HFFc6 (cell line): ENCODE data around the gene MRPL2. TPM values are rescaled to one million over a fixed set of nuclear protein-coding genes. Genes with fewer than 3 reads are reported as not detected.

Experiments
- DNase-seq: peaks from one replicate; pipeline ENCODE4 v3.0.0-alpha.2; 2018
- H3K27ac Mint-ChIP-seq: 2 replicates; pipeline ENCODE4 v1.8.0; 2020; ENCODE audit warnings: mild to moderate bottlenecking, mixed read lengths
- H3K27me3 Mint-ChIP-seq: 2 replicates; pipeline ENCODE4 v1.8.0; 2021; ENCODE audit warnings: mild to moderate bottlenecking, moderate library complexity, mixed read lengths; ENCODE audit not compliant: insufficient read depth
- H3K36me3 Mint-ChIP-seq: 2 replicates; pipeline ENCODE4 v1.8.0; 2021; ENCODE audit warnings: low read depth, mixed read lengths
- H3K4me1 Mint-ChIP-seq: 2 replicates; pipeline ENCODE4 v1.8.0; 2020; ENCODE audit warnings: low read depth, mixed read lengths
- H3K4me3 Mint-ChIP-seq: 2 replicates; pipeline ENCODE4 v1.8.0; 2020; ENCODE audit warnings: mild to moderate bottlenecking, moderate library complexity, mixed read lengths
- H3K9me3 Mint-ChIP-seq: 2 replicates; pipeline ENCODE4 v1.8.0; 2020; ENCODE audit warnings: mild to moderate bottlenecking, mixed read lengths
- total RNA-seq, 6 experiments: library from RNA; stranded (reverse); fragmentation: NEBNext Ultra II Directional; extraction: Animal tissue kit (Norgen Biotek cat#: 25700); gene quantifications; 2 replicates in 1 of 6; 3 replicates in 5 of 6; pipeline ENCODE4 v1.2.3, GENCODE V29; 2021
- TF ChIP-seq, protein P1 (sequence below): fragments of 200-600 bp; sonication (generic); IDR thresholded peaks from 2 replicates; pipeline ENCODE4 v1.5.0; 2021; ENCODE audit warnings: antibody characterized with exemption, mild to moderate bottlenecking

The MRPL2 gene
- total RNA-seq, 6 experiments from 2014 or later, result 52.6 to 62.9 (median 58.7) TPM

DNA sequence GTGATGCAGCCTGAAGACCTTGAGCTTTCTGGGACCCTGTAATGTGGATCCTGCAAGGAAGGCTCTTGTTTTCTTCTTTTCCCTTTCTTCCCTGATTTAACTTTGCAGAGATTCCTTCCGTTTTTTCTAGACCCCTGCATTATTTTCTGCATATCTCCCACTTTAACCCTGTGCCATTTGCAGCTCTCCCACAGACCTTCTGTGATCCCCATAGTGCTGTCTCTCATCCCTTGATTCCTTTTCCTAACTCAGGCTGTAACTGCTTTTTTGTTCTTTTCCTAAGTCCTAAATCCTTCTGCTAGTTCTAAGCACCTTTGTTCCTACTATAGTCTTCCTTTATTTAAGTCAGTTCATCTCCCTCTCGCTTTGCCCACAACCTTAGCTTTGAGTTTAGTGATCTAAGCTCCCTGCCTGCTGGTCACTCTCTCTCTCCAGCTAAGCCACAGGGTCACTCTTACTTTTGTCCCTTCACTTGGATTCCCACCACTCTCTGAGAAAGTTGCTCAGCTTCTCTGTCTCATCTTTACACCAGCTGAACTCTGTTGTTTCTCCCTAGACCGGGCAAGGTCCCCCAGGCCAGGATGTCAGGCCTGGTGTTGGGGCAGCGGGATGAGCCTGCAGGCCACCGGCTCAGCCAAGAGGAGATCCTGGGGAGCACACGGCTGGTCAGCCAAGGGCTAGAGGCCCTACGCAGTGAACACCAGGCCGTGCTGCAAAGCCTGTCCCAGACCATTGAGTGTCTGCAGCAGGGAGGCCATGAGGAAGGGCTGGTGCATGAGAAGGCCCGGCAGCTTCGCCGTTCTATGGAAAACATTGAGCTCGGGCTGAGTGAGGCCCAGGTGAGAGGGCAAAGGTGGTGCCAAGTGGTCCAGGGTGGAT lies 1.8 kb upstream of the MRPL2 start:
- Mint-ChIP-seq H3K36me3 (peaks cover 14% of the 10 kb centered on the region), H3K4me3 (peak overlapping the region; percentile 95), H3K27ac (peak overlapping the region; percentile 96), H3K4me1 (peaks cover 41% of the 10 kb centered on the region), H3K27me3 (peaks cover 2% of the 10 kb centered on the region; the same call in 1 of the 2 replicates), H3K9me3 (no peaks in the 10 kb centered on the region)
- DNase-seq, result no peak
- TF ChIP-seq, protein P1, sequence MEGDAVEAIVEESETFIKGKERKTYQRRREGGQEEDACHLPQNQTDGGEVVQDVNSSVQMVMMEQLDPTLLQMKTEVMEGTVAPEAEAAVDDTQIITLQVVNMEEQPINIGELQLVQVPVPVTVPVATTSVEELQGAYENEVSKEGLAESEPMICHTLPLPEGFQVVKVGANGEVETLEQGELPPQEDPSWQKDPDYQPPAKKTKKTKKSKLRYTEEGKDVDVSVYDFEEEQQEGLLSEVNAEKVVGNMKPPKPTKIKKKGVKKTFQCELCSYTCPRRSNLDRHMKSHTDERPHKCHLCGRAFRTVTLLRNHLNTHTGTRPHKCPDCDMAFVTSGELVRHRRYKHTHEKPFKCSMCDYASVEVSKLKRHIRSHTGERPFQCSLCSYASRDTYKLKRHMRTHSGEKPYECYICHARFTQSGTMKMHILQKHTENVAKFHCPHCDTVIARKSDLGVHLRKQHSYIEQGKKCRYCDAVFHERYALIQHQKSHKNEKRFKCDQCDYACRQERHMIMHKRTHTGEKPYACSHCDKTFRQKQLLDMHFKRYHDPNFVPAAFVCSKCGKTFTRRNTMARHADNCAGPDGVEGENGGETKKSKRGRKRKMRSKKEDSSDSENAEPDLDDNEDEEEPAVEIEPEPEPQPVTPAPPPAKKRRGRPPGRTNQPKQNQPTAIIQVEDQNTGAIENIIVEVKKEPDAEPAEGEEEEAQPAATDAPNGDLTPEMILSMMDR, result no peak

DNA sequence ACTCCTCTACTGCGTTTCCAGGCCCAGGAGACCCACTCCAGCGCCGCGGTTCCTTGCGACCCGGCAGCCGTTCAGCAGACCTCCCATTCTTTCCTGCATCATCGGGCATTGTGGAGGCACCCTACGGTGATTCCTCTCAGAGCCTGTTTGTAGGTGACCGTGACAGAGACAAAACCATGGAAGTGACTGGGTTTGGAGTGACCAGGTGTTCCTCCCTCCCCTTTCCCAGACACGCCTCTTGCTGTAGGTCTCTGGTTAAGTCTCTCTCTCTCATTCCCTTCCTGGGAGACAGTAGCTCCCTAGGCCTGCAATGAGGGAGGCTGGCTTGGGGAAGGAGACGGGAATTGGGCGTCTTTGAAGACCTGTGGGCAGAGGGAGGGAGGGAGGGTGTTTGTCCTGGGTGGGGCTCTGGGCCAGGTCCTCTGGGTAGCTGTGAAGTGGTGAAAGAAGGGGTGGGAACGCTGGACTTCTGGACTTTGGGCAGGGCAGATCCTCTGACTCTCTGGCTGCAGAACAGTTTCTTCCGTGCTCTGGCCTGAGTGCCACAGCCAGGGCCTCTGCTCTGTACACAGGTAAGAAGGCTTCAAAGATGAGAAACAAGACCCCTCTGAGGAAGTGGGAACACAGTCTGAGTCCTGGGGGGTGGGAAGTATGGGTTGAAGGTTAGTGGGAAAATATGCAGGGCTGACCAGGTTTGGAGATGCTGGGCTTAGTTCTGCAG lies 960 bp upstream of the MRPL2 start:
- Mint-ChIP-seq H3K4me3 (peak overlapping the region; percentile 95), H3K4me1 (peaks cover 41% of the 10 kb centered on the region), H3K9me3 (no peaks in the 10 kb centered on the region), H3K36me3 (peaks cover 21% of the 10 kb centered on the region), H3K27me3 (peaks cover 2% of the 10 kb centered on the region; the same call in 1 of the 2 replicates), H3K27ac (peak overlapping the region; percentile 96)
- DNase-seq, result no peak
- TF ChIP-seq, protein P1, result no peak

DNA sequence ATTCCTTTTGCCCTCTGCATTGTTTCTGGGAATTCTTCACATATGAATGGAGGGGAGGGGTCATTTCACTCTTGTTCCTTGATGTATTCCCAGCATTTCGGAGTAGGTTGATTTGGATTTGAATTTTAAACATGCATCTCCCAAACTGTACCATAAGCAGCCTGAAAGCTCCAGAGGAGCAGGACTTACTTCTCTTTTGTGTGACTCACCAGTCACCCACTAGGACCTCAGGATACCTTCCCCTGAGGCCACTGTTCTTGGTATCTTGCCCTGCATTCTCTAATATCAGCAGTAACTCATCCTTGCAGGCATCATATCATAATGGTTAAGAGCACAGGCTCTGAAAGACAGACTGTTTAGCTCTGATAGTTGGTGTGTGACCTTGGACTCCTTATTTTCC lies 703 bp downstream of the MRPL2 start:
- H3K36me3 Mint-ChIP-seq, result peaks cover 28% of the 10 kb centered on the region
- no peaks in the 10 kb centered on the region for H3K9me3 Mint-ChIP-seq
- peaks cover 2% of the 10 kb centered on the region; the same call in 1 of the 2 replicates for H3K27me3 Mint-ChIP-seq
- H3K27ac Mint-ChIP-seq, result peak overlapping the region; percentile 96
- H3K4me1 Mint-ChIP-seq, result peaks cover 50% of the 10 kb centered on the region
- no peak for DNase-seq
- H3K4me3 Mint-ChIP-seq, result peak overlapping the region; percentile 95
- TF ChIP-seq, protein P1, result no peak

DNA sequence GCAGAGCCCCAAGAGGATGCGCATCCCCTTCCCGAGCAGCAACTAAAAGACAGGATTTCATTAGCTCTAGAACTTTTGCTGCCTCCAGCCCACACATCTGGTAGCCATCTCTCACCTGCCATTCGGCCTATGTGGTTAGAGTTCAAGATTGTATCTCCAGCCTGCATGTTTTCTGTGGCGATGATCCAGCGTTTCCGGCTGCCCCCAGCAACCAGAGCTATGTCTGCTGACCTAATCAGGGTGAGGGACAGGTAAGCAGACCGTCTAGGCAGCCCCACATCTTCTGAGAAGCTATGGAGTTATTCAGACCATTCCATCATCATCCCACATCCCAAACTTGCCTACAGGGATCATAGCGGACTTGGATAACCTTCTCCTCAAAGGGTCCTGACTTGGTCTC lies 3.3 kb downstream of the MRPL2 start:
- H3K9me3 Mint-ChIP-seq, result no peaks in the 10 kb centered on the region
- H3K4me3 Mint-ChIP-seq, result no peak overlapping the region
- TF ChIP-seq, protein P1, result no peak
- H3K36me3 Mint-ChIP-seq, result peaks cover 46% of the 10 kb centered on the region
- no peak for DNase-seq
- H3K4me1 Mint-ChIP-seq, result peaks cover 56% of the 10 kb centered on the region
- peaks cover 3% of the 10 kb centered on the region for H3K27me3 Mint-ChIP-seq
- H3K27ac Mint-ChIP-seq, result no peak overlapping the region

DNA sequence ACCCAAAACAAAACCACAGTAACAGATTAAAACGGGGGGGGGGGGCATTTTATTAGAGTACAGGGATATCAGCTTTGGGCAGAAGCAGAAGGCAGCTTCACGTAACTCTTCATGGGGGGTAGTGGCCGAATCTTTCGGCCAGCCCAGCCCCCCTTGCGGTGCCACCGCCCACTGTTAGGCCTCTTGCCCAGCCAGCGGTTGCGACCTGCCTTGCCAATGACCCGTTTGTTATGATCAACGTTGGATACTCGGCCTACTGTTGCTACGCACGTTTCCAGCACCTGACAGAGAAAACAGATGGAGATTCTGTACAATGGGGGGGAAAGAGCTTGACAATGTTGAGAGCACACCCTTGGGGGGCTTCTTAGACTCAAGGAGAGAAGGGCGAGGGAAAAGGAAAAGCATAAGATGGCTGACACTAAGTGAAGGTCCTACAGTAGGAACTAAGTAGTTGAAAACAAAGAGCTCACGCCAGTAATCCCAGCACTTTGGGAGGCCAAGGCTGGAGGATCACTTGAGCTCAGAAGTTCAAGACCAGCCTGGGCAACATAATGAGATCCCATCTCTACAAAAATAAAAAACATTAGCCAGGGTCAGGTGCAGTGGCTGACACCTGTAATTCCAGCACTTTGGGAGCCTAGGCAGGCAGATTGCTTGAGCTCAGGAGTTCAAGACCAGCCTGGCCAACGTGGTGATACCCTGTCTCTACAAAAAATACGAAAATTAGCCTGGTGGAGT lies 4.9 kb downstream of the MRPL2 start:
- H3K4me3 Mint-ChIP-seq, result peak overlapping the region; percentile 93
- peaks cover 3% of the 10 kb centered on the region for H3K27me3 Mint-ChIP-seq
- H3K9me3 Mint-ChIP-seq, result no peaks in the 10 kb centered on the region
- H3K36me3 Mint-ChIP-seq, result peaks cover 62% of the 10 kb centered on the region
- DNase-seq, result no peak
- H3K27ac Mint-ChIP-seq, result peak overlapping the region; percentile 96
- peaks cover 56% of the 10 kb centered on the region for H3K4me1 Mint-ChIP-seq
- TF ChIP-seq, protein P1, result no peak
